ENCODE results near the gene DEAF1. TPM values are rescaled to one million over a fixed set of nuclear protein-coding genes. Genes with fewer than 3 reads are reported as not detected.

The DEAF1 gene
- total and polyA plus RNA-seq, 8 donors: 12.3 to 111 (median 37.0) TPM

DNA sequence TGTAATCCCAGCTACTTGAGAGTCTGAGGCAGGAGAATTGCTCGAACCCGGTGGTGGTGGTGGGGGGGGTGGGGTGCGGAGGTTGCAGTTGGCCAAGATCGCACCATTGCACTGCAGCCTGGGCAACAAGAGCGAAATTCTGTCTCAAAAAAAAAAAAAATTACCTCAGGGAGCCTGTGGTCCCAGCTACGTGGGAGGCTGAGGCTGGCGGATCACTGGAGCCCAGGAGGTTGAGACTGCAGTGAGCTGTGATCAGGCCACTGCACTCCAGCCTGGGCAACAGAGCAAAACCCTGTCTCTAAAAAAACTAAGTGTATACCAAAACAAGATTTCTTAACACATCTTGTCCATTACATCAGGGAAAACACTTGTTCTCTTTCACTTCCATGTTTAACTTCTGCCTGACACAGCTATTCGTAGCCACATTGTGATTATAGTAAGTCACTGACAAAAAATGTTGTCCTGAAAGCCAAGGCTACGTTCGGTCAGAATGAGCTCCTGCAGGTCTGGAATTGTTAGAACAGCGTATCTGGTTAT lies 2.0 kb upstream of the DEAF1 start:
- H3K36me3 ChIP-seq: peaks cover 6 to 28% (median 22%) of the 10 kb centered on the region in 4 donors
- WGBS, 5 donors: 52 to 70% (median 64%) methylated on average over 11 of the region's 11 CpGs
- intact Hi-C loops (cut with DNase I; ENCODE audit: low total_unique reads): no loop called here
- H3K9me3 ChIP-seq: no peaks in the 10 kb centered on the region
- peak overlapping the region; percentile 75 to 94 (median 91) for H3K4me3 ChIP-seq
- H3K27ac ChIP-seq: peak overlapping the region; percentile 95 to 100 (median 99)
- H3K27me3 ChIP-seq: no peaks in the 10 kb centered on the region
- DNase-seq: no peak
- TF ChIP-seq POLR2A (IDR thresholded peaks at IDR 0.05): no peak
- peak; percentile 48 to 77 (median 69) for TF ChIP-seq POLR2AphosphoS5 (IDR thresholded peaks at IDR 0.05)
- TF ChIP-seq EP300 (IDR thresholded peaks at IDR 0.05): peak; percentile 24
- TF ChIP-seq, protein P1, sequence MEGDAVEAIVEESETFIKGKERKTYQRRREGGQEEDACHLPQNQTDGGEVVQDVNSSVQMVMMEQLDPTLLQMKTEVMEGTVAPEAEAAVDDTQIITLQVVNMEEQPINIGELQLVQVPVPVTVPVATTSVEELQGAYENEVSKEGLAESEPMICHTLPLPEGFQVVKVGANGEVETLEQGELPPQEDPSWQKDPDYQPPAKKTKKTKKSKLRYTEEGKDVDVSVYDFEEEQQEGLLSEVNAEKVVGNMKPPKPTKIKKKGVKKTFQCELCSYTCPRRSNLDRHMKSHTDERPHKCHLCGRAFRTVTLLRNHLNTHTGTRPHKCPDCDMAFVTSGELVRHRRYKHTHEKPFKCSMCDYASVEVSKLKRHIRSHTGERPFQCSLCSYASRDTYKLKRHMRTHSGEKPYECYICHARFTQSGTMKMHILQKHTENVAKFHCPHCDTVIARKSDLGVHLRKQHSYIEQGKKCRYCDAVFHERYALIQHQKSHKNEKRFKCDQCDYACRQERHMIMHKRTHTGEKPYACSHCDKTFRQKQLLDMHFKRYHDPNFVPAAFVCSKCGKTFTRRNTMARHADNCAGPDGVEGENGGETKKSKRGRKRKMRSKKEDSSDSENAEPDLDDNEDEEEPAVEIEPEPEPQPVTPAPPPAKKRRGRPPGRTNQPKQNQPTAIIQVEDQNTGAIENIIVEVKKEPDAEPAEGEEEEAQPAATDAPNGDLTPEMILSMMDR (IDR thresholded peaks at IDR 0.05): no peak
- H3K4me1 ChIP-seq: peaks cover 38 to 67% (median 51%) of the 10 kb centered on the region in 4 donors

DNA sequence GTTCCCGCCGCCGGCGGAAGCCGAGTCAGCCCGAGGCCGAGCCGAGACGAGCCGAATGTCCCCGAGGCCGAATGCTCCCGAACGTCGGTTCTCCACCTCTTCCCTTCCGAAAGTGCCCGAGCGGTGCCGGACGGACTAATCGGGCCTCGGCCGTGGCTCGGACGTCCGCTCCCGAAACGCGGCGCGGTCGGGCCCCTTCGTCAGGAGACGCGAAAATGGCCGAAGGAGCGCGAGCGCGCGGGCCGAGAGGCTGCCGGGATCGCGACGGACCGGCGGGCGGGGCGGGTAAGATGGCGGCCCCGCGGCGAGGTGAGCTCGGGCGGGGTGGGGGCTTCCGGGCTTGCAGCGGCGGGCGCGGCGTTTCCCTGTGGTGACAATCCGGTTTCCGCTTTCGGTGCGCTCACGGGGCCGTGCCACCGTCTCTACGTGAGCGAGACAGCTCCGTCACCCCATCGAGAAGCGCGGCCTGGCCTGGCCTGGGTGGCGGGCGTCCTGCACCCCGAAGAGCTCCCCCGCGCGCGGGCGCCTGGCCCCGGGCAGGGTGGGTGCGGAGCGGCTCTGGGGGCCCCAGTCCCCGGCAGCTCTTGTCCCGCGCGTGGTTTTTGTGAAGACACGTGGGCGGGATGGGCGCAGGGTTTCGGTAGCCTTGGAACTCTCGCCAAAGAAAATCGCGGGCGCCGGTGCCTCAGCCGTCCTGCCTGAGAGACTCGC lies 671 bp upstream of the DEAF1 start, which contains the start of gene TMEM80:
Gene TMEM80 (plus strand): TSS at position 279 of the 711 bp plus-strand sequence. CDS start 12 bp downstream, at position 291.
- Histone ChIP-seq H3K4me1 (peaks cover 38 to 77% (median 61%) of the 10 kb centered on the region in 4 donors), H3K4me3 (peak within 1 kb of the TSS; percentile 75 to 94 (median 91)), H3K27ac (peak within 1 kb of the TSS; percentile 95 to 100 (median 99)), H3K9me3 (no peaks in the 10 kb centered on the region), H3K36me3 (peaks cover 3 to 25% (median 19%) of the 10 kb centered on the region in 4 donors), H3K27me3 (no peaks in the 10 kb centered on the region)
- peak; percentile 100 for DNase-seq
- intact Hi-C loops (cut with DNase I; ENCODE audit: low total_unique reads): no loop called here
- WGBS, 5 donors: 0 to 1% (median 1%) methylated on average over 40 to 101 of the region's 101 CpGs
- TF ChIP-seq EP300 (IDR thresholded peaks at IDR 0.05) (no peak), POLR2AphosphoS5 (IDR thresholded peaks at IDR 0.05) (peak in 2 of 3 donors; percentile 42 to 58), POLR2A (IDR thresholded peaks at IDR 0.05) (peak in 1 of 4 donors; percentile 5)
- TF ChIP-seq, protein P1 (IDR thresholded peaks at IDR 0.05): no peak

DNA sequence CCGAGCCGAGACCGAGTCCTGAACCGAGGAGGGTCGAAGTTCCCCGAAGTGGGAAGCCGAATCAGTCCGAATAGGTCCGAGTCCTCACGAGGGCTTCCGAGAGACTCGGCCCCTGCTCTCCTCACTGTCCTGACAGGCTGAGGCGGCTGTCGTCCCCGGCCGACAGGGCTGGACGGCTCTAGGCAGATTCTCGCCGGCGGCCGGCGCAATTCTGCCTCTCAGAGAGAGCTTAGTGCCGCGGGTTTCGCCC lies 191 bp upstream of the DEAF1 start:
- WGBS, 5 donors: 0 to 2% (median 0%) methylated on average over 5 to 25 of the region's 25 CpGs
- Histone ChIP-seq H3K4me3 (peak overlapping the region; percentile 75 to 94 (median 91)), H3K36me3 (peaks cover 0 to 20% (median 17%) of the 10 kb centered on the region in 4 donors), H3K27me3 (no peaks in the 10 kb centered on the region), H3K27ac (peak overlapping the region; percentile 95 to 100 (median 99)), H3K9me3 (no peaks in the 10 kb centered on the region), H3K4me1 (peaks cover 38 to 78% (median 63%) of the 10 kb centered on the region in 4 donors)
- intact Hi-C loops (cut with DNase I; ENCODE audit: low total_unique reads): no loop called here
- DNase-seq: no peak
- TF ChIP-seq POLR2AphosphoS5 (IDR thresholded peaks at IDR 0.05): no peak
- TF ChIP-seq EP300 (IDR thresholded peaks at IDR 0.05): no peak
- TF ChIP-seq, protein P1 (IDR thresholded peaks at IDR 0.05): no peak
- TF ChIP-seq POLR2A (IDR thresholded peaks at IDR 0.05): no peak

DNA sequence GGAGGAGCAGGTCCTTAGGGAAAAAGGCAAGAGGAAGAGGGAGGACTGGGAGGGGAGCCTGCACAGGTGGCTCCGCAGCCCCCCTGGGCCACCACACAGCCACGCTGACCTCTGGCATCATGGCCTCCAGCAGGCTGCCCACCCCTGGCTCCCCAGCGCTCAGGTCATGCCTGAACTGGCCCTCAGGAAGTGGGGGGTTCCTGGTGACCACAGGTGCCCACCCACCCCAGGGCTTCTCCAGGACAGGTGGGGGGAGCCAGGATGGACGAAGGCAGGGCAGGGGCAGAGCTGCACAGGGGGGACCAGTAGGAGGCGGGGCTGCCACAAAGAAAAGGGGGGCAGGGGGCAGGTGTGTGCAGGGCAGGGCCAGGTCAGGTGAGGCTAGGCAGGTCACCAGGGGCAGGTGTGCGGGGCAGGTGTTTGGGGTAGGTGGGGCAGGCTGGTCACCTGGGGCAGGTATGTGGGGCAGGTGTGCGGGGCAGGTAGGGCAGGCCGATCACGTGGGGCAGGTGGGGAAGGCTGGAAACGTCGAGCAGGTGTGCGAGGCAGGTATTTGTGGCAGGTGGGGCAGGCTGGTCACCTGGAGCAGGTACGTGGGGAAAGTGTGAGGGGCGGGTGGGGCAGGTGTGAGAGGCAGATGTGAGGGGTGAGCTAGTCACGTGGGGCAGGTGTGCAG lies 997 bp downstream of the DEAF1 start:
- intact Hi-C loops (cut with DNase I; ENCODE audit: low total_unique reads): no loop called here
- Histone ChIP-seq H3K27ac (peak overlapping the region; percentile 53 to 100 (median 97)), H3K4me3 (peak overlapping the region; percentile 75 to 94 (median 91)), H3K27me3 (no peaks in the 10 kb centered on the region), H3K36me3 (peaks cover 0 to 24% (median 14%) of the 10 kb centered on the region in 4 donors), H3K9me3 (no peaks in the 10 kb centered on the region), H3K4me1 (peaks cover 42 to 74% (median 61%) of the 10 kb centered on the region in 4 donors)
- WGBS, 5 donors: 55 to 70% (median 56%) methylated on average over 9 to 15 of the region's 15 CpGs
- DNase-seq: no peak
- TF ChIP-seq, protein P1 (IDR thresholded peaks at IDR 0.05): no peak
- no peak for TF ChIP-seq POLR2AphosphoS5 (IDR thresholded peaks at IDR 0.05)
- TF ChIP-seq POLR2A (IDR thresholded peaks at IDR 0.05): no peak
- no peak for TF ChIP-seq EP300 (IDR thresholded peaks at IDR 0.05)
